ENCODE data around the gene SPATA20.

The SPATA20 gene

DNA sequence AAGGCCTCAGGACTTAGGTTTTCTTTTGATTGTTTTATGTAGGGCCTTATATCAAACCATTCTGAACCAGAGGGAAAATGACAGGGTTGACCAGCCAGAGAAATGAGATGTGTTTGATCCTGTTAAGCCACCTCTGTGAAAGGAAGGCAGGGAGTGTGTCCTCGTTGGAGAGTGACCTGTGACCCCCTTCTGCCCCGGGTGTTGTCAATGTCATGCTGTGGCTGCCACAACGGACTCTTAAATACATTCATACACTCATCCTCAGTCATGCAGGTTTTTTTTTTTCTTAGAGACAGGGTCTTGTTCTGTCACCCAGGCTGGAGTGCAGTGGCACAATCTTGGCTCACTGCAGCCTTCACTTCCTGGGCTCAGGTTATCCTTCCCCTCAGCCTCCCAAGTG lies 32.6 kb upstream of the SPATA20 start:
- no peak overlapping the region for H3K4me3 ChIP-seq (ENCODE audit: low read depth, low read length)
- TF ChIP-seq, protein P1, sequence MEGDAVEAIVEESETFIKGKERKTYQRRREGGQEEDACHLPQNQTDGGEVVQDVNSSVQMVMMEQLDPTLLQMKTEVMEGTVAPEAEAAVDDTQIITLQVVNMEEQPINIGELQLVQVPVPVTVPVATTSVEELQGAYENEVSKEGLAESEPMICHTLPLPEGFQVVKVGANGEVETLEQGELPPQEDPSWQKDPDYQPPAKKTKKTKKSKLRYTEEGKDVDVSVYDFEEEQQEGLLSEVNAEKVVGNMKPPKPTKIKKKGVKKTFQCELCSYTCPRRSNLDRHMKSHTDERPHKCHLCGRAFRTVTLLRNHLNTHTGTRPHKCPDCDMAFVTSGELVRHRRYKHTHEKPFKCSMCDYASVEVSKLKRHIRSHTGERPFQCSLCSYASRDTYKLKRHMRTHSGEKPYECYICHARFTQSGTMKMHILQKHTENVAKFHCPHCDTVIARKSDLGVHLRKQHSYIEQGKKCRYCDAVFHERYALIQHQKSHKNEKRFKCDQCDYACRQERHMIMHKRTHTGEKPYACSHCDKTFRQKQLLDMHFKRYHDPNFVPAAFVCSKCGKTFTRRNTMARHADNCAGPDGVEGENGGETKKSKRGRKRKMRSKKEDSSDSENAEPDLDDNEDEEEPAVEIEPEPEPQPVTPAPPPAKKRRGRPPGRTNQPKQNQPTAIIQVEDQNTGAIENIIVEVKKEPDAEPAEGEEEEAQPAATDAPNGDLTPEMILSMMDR (IDR thresholded peaks at IDR 0.05; ENCODE audit: low read depth, low read length, missing control alignments) = no peak
- DNase-seq (ENCODE audit: low read depth) = no peak

GRCh38 chr17:50514936-50515702 lies 31.9 kb upstream of the SPATA20 start:
- DNase-seq (ENCODE audit: low read depth) = no peak
- no peak overlapping the region for H3K4me3 ChIP-seq (ENCODE audit: low read depth, low read length)
- TF ChIP-seq, protein P1 (IDR thresholded peaks at IDR 0.05; ENCODE audit: low read depth, low read length, missing control alignments) = no peak

DNA sequence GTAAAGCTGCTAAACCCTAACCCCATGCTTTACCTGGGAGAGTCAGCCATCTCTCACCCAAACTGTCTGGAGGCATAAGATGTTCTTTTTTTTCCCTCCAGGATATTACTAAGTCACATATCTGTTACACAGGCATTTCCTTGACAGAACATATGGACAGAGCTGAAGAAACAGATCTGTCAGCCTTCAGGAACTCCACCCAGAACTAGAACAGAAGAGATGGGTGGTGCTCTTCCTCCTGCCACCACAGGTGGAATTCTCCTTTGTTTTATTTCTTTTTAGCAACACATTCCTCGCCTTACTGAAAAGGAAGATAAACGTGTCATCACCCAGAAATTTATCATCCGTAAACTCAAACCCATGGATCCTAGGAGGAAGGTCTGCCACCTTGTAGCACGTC lies 30.0 kb upstream of the SPATA20 start:
- no peak overlapping the region for H3K4me3 ChIP-seq (ENCODE audit: low read depth, low read length)
- no peak for DNase-seq (ENCODE audit: low read depth)
- TF ChIP-seq, protein P1 (IDR thresholded peaks at IDR 0.05; ENCODE audit: low read depth, low read length, missing control alignments) = no peak

DNA sequence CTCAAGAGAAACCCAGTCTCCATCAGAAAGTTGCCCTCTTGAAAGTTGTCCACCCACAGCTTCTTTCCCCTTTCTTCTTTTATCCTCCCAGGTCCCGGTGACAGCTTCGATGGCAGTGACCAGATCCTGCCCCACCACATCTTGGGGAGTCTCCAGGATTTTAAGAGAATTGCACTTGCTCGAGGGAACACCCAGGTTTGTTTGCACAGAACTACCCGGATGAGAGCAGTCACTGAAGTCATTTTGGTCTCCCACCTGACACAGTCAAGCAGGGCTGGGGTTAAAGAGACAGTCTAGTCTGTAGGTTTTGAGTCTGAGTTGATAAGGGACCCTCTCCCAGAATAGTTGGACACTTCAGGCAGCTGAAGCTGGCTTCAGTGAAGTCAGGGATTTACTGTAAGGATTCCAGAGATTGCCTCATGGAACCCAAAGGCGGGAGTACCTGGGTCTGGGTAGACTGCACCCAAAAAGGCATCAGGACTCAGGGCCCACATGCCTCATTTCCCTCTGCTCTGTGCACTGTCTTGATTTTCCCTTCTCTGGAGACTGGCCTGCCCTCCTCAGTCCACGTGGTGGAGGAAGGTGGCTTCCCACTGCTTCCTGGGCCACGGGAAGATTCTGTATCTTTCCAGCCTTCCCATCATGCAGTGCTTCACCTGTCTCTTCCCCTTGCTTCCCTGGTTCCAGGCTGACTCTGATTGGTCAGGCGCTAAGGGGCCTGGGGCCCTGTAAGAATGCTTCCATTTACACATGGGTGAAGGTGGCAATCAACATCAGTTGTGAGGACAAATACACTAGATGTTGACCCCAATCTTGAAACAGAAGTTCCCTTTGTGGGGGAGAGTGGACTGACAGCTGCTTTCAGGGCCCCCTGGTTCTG lies 29.2 kb upstream of the SPATA20 start:
- DNase-seq (ENCODE audit: low read depth) = no peak
- TF ChIP-seq, protein P1 (IDR thresholded peaks at IDR 0.05; ENCODE audit: low read depth, low read length, missing control alignments) = no peak
- H3K4me3 ChIP-seq (ENCODE audit: low read depth, low read length) = no peak overlapping the region

DNA sequence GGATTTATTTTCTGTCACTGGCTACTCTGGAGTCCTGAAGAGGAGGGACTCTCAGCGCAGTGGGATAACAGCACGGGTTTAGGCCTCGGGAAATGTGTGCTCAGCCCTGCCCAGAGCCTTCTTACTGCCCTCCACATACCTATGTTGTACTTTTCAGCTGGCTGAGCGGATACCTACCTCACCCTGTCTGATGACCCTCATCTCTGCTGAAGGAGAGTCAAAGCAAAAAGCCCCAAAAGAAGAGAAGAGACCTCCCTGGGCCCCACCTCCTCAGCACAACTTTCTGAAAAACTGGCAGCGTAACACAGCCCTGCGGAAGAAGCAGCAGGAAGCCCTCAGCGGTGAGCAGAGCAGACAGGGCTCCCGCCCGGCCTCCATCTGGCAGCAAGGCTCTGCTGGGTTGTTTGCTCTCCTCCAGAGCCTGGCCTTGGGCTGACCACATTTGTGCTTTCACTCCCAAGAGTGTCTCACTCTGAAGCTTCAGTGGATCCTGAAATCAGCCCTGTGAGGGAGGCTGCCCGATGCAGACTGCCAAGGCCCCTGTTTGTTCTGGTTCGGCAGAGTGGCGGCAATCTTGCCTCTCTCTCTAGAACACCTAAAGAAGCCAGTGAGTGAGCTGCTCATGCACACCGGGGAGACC lies 28.5 kb upstream of the SPATA20 start:
- DNase-seq (ENCODE audit: low read depth) = no peak

DNA sequence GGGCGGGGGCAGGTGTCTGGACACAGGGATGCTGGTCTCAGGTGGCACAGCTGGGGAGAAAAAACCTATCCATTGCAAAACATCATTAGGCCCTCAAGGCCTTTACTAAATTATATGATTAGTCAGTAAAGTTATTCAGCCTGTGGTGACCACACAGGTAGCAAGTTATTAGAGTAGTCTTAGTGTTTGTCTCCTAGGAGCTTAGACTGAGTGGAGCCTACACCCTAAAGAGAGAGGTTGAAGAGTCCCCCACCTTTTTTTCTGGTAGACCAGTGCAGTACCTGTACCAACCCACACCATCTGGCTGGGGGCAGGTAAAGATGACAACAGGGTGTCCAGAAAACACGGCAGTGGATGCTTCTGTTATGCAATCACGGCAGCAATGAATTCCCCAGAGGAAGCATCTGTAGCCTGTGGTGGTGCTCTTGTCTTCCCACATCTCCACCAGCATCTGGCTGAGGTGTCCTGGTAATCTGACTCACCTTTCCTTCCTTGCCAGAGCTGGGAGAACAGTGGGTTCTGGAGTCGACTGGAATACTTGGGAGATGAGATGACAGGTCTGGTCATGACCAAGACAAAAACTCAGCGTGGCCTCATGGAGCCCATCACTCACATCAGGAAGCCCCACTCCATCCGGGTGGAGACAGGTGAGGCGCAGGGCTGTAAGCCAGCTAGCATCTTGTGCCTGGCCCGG lies 27.7 kb upstream of the SPATA20 start:
- TF ChIP-seq, protein P1 (IDR thresholded peaks at IDR 0.05; ENCODE audit: low read depth, low read length, missing control alignments) = no peak
- no peak for DNase-seq (ENCODE audit: low read depth)
- H3K4me3 ChIP-seq (ENCODE audit: low read depth, low read length) = no peak overlapping the region

More for the DNA sequence above, 28.5 kb upstream of the SPATA20 start:
- TF ChIP-seq, protein P1 (IDR thresholded peaks at IDR 0.05; ENCODE audit: low read depth, low read length, missing control alignments) = no peak
- H3K4me3 ChIP-seq (ENCODE audit: low read depth, low read length) = no peak overlapping the region

Data from GM12864 (cell line).